Measurements from ENCODE around the gene DNAJC1.

GRCh38 chr10:21726601-21727225 lies 276.8 kb downstream of the DNAJC1 start:
- no peak for TF ChIP-seq CTCF (IDR thresholded peaks at IDR 0.05; ENCODE audit: low read depth, low read length, poor library complexity, severe bottlenecking)
- TF ChIP-seq EZH2phosphoT487 (IDR thresholded peaks at IDR 0.05; ENCODE audit: borderline replicate concordance, low read length), result no peak
